Endometrium (tissue), 2 donors: ENCODE results near the gene EVX2.

Experiments
- FAIRE-seq: peaks from 2 replicates; lab custom pipeline; 2012; peaks lifted over from hg19 to GRCh38; lab: Jason Lieb, UNC
- donor health status: control.
- donor health status: control.

Gene EVX2

GRCh38 chr2:176096243-176096985, 12.7 kb upstream of the EVX2 start:
- FAIRE-seq, result no peak

- FAIRE-seq, result no peak
Measured at GRCh38 chr2:176095421-176095820, 11.7 kb upstream of the EVX2 start.

GRCh38 chr2:176094349-176094748, 10.6 kb upstream of the EVX2 start:
- FAIRE-seq, result no peak

GRCh38 chr2:176093898-176094249, 10.1 kb upstream of the EVX2 start:
- FAIRE-seq, result no peak

GRCh38 chr2:176093145-176093897, 9.6 kb upstream of the EVX2 start:
- no peak for FAIRE-seq

GRCh38 chr2:176092270-176093144, 8.7 kb upstream of the EVX2 start, which contains the start of gene HOXD13:
Gene HOXD13, plus strand, starts transcription at chr2:176092721. Its CDS starts 170 bp downstream, at chr2:176092891.
- FAIRE-seq, result no peak

- FAIRE-seq, result no peak
Measured at GRCh38 chr2:176091329-176092258, 7.8 kb upstream of the EVX2 start.

GRCh38 chr2:176090862-176091261, 7.1 kb upstream of the EVX2 start:
- no peak for FAIRE-seq

- no peak for FAIRE-seq
Measured at GRCh38 chr2:176089843-176090395, 6.2 kb upstream of the EVX2 start.

- no peak for FAIRE-seq
Measured at GRCh38 chr2:176088937-176089842, 5.4 kb upstream of the EVX2 start.

- FAIRE-seq, result no peak
Measured at GRCh38 chr2:176088048-176088936, 4.5 kb upstream of the EVX2 start.

- no peak for FAIRE-seq
Measured at GRCh38 chr2:176087330-176088047, 3.7 kb upstream of the EVX2 start.

- no peak for FAIRE-seq
Measured at GRCh38 chr2:176085861-176086771, 2.4 kb upstream of the EVX2 start.

- FAIRE-seq, result no peak
Measured at GRCh38 chr2:176085120-176085788, 1.5 kb upstream of the EVX2 start.

GRCh38 chr2:176084611-176085119, 903 bp upstream of the EVX2 start:
- no peak for FAIRE-seq
